Hypothalamus (tissue), 51 donors: ENCODE measurements around the gene SRP68.

Experiments
- DNase-seq, 51 donors: peaks; one replicate each; lab custom pipeline; 2025; lab: John Stamatoyannopoulos, UW

The SRP68 gene

DNA sequence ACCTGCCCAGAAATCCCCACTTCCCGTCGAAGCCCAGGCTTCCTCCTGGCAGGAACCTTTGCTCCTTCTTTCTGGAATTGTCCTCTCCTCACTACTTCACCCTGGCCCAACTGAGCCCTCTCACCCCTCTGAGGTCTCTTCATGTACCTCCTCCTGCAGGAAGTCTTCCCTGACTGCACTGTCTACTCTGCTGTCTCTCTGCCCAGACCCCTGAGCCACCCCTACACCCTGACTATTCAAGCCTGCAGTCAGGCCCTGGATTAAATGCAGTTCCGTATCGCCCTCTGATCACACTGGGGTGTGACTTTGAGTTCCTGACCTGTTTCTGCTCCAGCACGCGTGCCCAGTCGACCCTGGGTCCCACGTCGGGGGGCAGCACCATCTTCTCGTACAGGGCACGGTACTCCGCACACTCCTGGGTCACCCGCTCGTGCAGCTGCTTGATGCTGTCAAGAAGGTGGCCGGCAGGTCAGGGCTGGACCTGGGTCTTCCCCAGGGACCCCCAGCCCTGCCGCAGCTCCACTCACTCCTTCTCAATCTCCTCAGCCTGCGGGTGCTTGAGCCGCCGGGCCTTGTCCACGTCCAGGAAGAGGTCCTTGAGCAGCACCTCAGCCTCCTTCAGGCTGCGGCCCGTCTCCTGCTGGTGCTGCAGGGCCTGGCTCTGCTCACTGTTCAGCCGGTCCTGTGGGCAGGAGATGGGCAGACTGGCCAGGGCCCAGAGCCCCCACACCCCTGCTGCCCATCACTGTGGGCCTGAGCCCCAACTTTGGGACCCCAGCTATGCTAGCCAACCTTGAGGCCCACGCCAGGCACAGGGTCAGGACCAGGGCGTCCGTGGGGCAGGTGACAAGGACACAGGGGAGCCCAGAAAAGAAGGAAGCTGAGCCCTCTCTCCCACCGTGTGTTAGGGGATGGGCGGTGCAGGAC is 49.1 kb downstream of the SRP68 start:
- no peak for DNase-seq

DNA sequence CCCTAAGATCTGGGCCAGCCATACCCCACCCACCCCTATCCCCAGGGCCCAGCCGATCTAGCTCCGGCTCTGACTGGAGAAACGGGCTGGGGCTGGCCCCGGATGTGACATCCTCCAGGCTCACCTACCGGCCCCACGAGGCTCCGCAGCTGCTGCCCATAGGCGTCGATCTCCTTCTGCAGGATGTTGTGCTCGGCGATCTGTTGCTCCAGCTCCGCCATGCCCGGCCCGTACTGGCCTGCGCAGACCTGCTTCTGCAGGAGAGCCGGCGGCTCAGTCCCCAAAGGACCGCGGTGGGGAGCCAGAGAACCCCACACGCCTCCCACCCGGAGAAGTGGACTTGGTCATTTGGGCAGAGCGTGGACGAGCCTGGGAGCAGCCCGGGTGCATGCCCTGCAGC is 50.0 kb downstream of the SRP68 start:
- DNase-seq, result no peak

DNA sequence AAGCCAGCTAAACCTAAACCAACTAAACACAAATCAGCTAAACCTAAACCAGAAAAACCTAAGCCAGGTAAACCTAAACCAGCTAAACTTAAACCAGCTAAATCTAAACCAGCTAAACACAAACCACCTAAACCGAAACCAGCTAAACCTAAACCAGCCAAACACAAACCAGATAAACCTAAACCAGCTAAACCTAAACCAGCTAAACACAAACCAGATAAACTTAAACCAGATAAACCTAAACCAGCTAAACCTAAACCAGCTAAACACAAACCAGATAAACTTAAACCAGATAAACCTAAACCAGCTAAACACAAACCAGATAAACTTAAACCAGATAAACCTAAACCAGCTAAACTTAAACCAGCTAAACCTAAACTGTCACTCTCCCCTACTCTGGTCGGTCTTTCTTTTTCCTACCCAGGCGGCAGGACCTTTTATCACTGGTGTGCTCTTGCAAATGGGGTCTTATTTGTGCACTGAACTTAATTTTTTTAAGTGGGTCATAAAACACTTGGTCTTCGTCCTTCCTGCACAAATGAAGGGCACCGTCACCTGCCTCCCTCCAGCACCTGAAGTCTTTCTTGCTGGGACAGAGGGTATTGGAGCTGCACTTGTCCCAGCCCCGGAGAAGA is 52.4 kb downstream of the SRP68 start:
- no peak for DNase-seq

DNA sequence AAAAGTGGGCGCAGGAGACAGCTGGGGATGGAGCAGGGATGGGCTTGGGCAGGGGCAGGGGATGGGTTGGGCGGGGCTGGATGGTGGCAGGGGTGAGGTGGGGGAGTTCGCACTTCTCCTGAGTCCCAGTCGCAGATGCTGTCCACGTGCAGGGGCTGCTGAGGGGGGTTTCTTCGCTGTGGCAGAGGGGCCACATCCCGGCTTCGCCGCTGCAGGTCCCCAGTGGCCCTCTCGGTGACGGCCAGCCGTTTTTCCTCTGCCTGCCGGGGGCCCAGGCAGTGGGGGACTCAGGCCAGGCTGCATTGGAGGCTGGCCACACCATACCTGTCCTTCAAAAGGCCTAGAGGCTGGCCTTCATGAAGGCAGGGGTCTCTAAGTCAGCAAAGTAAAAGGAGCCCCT is 53.5 kb downstream of the SRP68 start:
- DNase-seq, result no peak

DNA sequence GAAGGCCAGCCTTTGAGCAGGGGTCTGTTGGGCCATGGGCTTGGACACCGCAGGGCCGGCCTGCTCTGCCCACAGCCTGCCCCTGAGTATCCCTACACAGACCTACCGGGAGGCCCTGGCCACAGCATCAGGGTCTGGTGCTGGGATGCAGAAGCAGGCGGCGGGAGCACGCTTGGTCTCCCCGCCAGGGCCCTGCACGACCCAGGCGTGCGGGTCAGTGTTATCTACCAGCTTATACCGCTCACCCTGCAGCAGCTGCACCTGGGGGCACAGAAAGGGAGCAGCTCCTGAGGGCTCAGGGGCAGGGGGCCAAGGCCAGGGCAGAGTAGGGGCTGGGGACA is 54.0 kb downstream of the SRP68 start:
- no peak for DNase-seq

DNA sequence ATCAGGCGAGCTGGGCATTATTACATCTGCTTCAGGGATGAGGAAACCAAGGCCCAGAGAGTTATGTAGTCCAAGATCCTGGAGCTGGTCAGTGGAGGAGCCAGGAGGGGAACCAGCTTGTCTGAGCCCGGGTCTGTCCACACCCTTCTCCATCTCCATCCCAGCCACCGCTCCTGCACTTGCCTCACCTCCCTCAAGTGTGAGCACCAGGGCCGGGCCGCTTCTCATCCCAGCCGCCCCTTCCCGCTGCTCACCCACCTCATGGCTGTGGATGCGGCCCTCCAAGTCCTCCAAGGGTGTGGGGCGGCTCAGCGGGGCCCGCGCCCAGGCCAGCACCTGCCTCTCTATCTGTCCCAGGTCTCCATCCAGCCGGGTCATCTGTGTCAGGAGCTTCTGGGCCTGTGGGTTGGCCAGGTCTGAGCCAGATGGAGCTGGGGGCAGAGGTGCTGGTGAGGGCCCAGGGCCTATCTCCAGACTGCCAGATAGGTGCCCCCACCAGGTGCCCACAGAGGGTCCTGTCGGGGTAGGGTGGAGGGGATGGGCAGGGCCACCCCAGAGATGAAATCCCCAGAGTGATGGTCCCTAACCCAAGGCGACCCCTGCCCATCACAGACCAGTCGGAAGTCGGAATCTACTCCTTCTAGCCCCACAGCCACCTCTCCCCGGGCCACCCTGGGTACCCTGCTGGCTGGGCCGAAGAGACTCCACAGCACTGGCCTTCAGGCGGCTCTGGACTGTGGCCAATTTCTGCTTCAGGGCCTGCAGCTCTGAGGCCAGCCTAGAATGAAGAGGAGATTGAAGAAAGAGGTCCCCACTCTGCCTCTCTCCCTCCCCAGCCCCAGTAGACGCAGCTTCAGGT is 54.6 kb downstream of the SRP68 start:
- DNase-seq, result no peak

DNA sequence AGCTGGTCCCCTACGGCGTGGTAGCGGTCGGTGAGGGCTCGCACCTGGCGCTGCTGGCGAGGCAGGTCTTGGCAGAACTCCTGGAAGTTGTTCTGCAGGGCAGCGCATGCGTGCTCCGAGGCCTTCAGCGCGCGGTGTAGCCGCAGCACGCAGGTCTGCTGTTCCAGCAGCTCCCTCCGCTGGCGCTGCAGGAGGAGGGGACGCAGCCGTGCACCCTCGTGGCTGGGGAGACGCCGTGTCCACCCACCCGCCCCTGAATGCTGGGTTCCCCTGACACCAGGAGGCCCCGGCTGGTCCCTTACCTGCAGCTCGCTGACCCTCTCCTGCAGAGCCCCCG is 57.4 kb downstream of the SRP68 start:
- DNase-seq, result no peak

DNA sequence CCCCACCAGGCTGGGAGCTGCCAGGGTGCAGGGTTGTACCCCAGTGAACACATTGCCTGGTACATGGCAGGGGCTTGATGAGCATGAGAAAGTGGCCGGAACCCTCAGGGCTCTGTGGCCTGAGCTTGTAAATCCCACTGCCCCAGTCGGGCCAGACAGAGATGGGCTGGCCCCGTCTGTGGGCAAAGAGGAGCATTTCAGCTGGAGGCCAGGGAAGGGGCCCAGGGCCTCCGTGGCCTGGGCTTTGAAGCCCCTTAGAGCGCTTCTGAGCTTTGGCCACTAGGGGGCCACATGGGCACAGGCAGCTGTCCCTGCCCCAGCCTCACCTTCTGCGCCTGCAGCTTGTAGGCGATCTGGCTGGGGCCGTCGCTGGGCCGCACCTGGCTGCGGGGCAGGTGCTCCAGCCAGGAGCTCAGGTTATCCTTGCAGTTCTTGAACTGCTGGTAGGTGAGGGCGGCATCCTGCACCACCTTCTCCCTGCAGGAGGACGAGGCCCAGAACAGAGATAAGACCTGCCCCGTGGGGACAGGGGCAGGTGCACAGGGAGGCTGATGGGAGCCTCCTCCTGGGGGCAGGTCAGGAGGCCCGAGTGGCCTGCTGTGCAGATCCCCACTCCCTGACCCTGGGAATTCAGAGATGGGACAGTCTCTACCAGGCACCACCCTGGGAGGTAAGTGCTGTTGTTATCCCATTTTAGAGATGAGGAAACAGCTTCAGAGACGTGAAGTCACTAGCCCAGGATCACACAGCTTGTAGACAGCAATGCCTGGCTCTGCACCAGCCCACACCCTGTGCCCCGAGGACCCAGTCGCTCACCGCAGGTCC is 58.0 kb downstream of the SRP68 start:
- DNase-seq, result peak in 32 of 51 donors; percentile 2 to 65 (median 26)

- DNase-seq, result no peak
These were observed 58.9 kb downstream of the SRP68 start for GRCh38 chr17:76013377-76013932.

DNA sequence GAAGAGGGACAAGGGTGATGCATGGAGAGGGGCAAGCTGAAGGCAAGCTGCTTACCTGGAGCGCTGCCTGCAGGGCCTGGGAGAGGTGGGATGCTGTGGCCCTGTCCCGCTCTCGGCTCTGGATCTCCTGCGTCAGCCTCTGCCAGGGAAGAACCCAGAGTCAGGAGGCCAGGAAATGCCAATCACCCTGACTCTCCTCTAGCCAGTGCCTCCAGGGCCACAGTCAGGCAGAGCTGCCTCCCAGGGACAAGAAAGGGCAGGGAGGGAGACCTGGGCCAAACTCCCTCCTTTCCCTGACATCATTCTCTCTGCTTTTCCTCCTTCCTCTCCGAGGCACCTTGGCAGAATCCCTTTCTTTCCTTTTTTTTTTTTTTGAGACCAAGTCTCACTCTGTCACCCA is 60.4 kb downstream of the SRP68 start:
- no peak for DNase-seq

DNA sequence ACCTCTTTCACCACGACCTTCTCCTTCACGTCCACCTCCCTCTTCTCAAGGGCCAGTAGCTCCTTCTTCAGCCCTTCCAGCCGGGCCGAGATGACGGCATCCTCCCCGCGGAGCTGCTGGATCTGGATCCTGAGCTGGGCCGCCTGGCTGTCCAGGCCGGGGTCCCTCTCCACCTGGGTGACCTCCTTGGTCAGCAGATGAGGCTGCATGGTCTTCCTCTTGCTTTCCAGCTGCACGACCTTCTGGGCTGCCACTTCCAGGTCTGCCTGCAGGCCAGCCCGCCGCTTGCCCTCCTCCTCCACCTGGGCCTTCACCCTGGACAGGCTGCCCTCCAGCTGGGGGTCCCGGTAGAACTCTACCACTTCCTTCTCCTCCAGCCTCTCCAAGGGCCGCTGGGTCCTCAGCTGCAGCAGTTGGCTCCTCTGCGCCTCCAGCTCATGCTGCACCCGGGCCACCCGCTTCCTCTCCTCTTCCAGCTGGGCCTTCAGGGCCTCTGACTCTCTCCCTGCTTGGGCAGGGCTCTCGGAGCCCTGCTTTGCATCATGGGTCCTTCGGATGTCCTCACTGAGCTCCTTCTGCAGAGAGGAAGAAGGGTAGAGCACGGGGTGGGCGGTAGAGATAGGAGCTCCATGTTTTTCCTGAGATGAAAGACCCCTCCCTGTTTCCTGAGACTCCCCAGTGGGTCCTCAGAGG is 62.2 kb downstream of the SRP68 start:
- no peak for DNase-seq

- DNase-seq, result no peak
These were observed 62.9 kb downstream of the SRP68 start for GRCh38 chr17:76009447-76009846.

DNA sequence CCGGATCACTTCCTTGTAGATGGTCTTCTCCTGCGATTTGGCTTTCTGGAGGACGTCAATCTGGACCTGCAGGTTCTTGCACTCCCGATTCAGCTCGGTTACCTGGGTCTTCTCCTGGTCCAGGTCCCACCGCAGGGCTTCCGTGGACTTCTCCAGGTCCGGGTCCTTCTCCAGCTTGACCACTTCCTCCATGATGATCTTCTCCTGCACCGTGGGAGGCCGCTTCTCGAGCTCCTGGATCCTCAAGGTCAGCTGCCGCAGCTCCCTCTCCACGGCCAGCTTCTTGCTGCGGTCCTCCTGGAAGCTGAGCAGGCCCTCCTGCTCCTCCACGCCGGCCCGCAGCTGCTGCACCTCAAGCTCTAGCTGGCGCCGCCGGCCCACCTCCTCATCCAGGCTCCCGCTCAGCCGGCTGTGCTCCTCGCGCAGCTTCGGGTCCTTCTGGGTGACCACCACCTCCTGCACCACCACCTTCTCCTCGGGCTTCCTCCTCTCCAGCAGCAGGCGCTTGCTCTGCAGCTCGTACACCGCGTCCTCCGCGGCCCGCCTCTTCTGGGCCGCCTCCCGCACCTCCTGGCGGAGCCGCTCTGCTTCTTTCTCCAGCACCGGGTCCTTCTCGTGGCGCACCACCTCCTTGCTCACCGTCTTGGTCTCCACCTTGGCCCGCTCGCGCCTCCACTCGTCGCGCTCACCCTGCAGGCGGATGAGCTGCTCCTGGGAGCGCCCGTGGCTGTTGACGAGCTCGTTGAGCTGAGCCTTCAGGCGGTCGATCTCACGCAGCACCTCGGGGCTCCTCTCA is 63.5 kb downstream of the SRP68 start:
- no peak for DNase-seq

- DNase-seq, result no peak
These were observed 64.1 kb downstream of the SRP68 start for GRCh38 chr17:76008208-76008607.

DNA sequence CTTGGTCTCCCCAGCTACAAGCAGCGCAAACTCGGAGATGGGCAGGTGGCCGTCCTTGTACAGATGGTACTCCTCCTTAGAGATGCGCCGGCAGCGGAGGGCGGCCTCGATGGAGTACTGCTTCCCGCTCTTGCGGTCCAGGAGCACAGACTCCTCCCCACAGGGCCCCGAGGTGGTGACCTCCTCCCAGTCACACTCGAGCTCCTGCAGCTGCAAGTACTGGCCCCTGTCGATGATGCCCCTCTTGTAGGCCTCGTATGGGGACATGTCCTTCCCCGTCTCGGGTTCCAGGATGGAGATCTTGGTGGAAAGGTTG is 64.5 kb downstream of the SRP68 start:
- no peak for DNase-seq

- DNase-seq, result no peak
These were observed 65.0 kb downstream of the SRP68 start for GRCh38 chr17:76007131-76007849.

DNA sequence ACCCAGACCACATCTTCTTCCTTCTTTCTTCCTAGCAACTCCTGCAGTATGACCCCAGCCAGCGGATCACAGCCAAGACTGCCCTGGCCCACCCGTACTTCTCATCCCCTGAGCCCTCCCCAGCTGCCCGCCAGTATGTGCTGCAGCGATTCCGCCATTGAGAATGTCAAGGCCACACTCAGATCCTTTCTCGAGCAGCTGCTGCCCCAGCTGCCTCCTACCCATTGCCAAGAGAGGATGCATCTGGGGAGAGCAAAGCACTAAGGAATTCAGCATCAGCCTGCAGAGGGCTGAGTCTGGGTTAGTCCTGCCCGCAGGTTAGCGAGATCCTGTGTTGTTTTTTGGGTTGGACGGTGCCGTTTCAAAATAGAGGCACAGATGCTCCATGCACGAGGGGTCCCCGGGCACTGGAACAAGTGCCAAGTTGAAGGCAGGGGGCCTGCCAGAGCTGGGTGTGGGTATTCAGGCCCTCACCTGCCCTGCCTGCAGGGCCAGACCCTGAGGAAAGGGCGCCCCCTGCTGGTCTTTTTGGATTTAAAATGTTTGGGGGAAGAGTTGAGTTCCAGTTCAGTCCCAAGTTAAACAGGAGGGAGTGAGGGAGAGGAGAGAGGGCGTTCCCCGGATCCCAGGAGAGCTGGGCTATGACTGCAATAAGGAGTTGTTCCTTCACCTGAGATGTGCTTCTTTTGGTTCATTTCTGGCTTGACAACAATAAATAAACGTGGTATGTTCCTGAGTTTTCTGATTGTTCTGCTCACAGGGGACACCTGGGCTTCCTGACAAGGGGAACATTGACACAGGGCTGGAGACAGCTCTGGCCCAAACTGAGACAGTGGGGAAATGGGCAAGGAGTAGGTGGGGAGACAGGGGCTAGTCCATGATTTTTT is 66.8 kb downstream of the SRP68 start:
- peak in 49 of 51 donors; percentile 6 to 80 (median 41) for DNase-seq
